8988T (cell line): ENCODE data around the gene KRT23.

Experiments
- DNase-seq: peaks from one replicate; pipeline ENCODE4 v3.0.0; 2011

The KRT23 gene

GRCh38 chr17:40906613-40907012, 30.8 kb downstream of the KRT23 start:
- no peak for DNase-seq

GRCh38 chr17:40905370-40905769, 32.1 kb downstream of the KRT23 start:
- no peak for DNase-seq

GRCh38 chr17:40903129-40903847, 34.2 kb downstream of the KRT23 start:
- DNase-seq = peak; percentile 63

- no peak for DNase-seq
Measured at GRCh38 chr17:40902498-40902897, 34.9 kb downstream of the KRT23 start.

GRCh38 chr17:40901981-40902474, 35.4 kb downstream of the KRT23 start:
- DNase-seq = no peak

- no peak for DNase-seq
Measured at GRCh38 chr17:40900809-40901356, 36.6 kb downstream of the KRT23 start.

GRCh38 chr17:40896916-40897455, 40.5 kb downstream of the KRT23 start:
- no peak for DNase-seq

- no peak for DNase-seq
Measured at GRCh38 chr17:40895106-40895730, 42.2 kb downstream of the KRT23 start.

- no peak for DNase-seq
Measured at GRCh38 chr17:40888196-40888720, 49.2 kb downstream of the KRT23 start.

- DNase-seq = no peak
Measured at GRCh38 chr17:40886090-40886489, 51.4 kb downstream of the KRT23 start.

- DNase-seq = no peak
Measured at GRCh38 chr17:40884708-40885512, 52.5 kb downstream of the KRT23 start, which contains the start of gene KRT20. Gene KRT20, minus strand, starts transcription at chr17:40885242. Its CDS starts 57 bp downstream, at chr17:40885185.

- DNase-seq = no peak
Measured at GRCh38 chr17:40883626-40884334, 53.7 kb downstream of the KRT23 start.

- no peak for DNase-seq
Measured at GRCh38 chr17:40883031-40883430, 54.4 kb downstream of the KRT23 start.

GRCh38 chr17:40879026-40879425, 58.4 kb downstream of the KRT23 start:
- DNase-seq = no peak

GRCh38 chr17:40878044-40878443, 59.4 kb downstream of the KRT23 start:
- DNase-seq = no peak

GRCh38 chr17:40873801-40874200, 63.6 kb downstream of the KRT23 start:
- no peak for DNase-seq

- no peak for DNase-seq
Measured at GRCh38 chr17:40873255-40873654, 64.2 kb downstream of the KRT23 start.
